DMS 273 (cell line): ENCODE measurements around the gene BNIP3.
"Not testable (repeated sequence)": the region's sequence is repeated elsewhere in the genome, so short reads cannot be mapped to it uniquely, and the experiment has no call there.

Source experiments
- DNase-seq: peaks from one replicate; lab custom pipeline; 2025; ENCODE audit not compliant: unreplicated experiment; lab: John Stamatoyannopoulos, UW

BNIP3 gene

GRCh38 chr10:131930586-131931330, 51.0 kb downstream of the BNIP3 start:
- DNase-seq: no peak

GRCh38 chr10:131930150-131930549, 51.6 kb downstream of the BNIP3 start:
- DNase-seq: no peak

- DNase-seq: no peak
These were observed 52.4 kb downstream of the BNIP3 start for GRCh38 chr10:131929122-131929845.

- no peak for DNase-seq
These were observed 53.3 kb downstream of the BNIP3 start for GRCh38 chr10:131928248-131929095.

GRCh38 chr10:131926743-131927595, 54.8 kb downstream of the BNIP3 start:
- no peak for DNase-seq

- no peak for DNase-seq
These were observed 55.5 kb downstream of the BNIP3 start for GRCh38 chr10:131926253-131926652.

- DNase-seq: no peak
These were observed 56.0 kb downstream of the BNIP3 start for GRCh38 chr10:131925716-131926115.

- DNase-seq: no peak
These were observed 56.6 kb downstream of the BNIP3 start for GRCh38 chr10:131925011-131925649.

- DNase-seq: no peak
These were observed 58.5 kb downstream of the BNIP3 start for GRCh38 chr10:131923038-131923756.

- no peak for DNase-seq
These were observed 60.5 kb downstream of the BNIP3 start for GRCh38 chr10:131921184-131921583.

GRCh38 chr10:131920693-131921092, 61.0 kb downstream of the BNIP3 start:
- DNase-seq: no peak

- no peak for DNase-seq
These were observed 61.6 kb downstream of the BNIP3 start for GRCh38 chr10:131920151-131920550.

- not testable (repeated sequence) for DNase-seq
These were observed 62.3 kb downstream of the BNIP3 start for GRCh38 chr10:131919461-131919860.
